Esophagus muscularis mucosa (tissue), 4 donors: ENCODE results near the gene LIPC.

Experiments used
- CTCF ChIP-seq, 3 experiments: fragments of 200-600 bp in 2 of 3; fragments of 450-650 bp in 1 of 3; sonication (generic) in 2 of 3; IDR thresholded peaks; one replicate each; pipeline ENCODE4 v1.5.1; 2017 to 2019; ENCODE audit warnings: antibody characterized with exemption in 3 of 3, mild to moderate bottlenecking in 2 of 3, moderate library complexity in 1 of 3
- EP300 ChIP-seq: sonication (generic); formaldehyde crosslinking; IDR thresholded peaks from one replicate; pipeline ENCODE4 v1.6.1; 2017; ENCODE audit warnings: antibody characterized with exemption
- POLR2A ChIP-seq: fragments of 450-650 bp; IDR thresholded peaks from one replicate; pipeline ENCODE4 v1.6.1; 2017; ENCODE audit warnings: antibody characterized with exemption, moderate library complexity, mild to moderate bottlenecking, low read depth
- POLR2AphosphoS5 ChIP-seq, 2 donors: sonication (generic); formaldehyde crosslinking; IDR thresholded peaks; one replicate each; pipeline ENCODE4 v1.6.1; 2017; ENCODE audit warnings: antibody characterized with exemption in 2 of 2

- TF ChIP-seq POLR2AphosphoS5 (IDR thresholded peaks at IDR 0.05) (no peak), CTCF (IDR thresholded peaks at IDR 0.05) (no peak), EP300 (no peak), POLR2A (no peak)
Observed at GRCh38 chr15:58460116-58460790, 28.5 kb downstream of the LIPC start.
